Measurements from ENCODE around the gene ARHGAP15.

GRCh38 chr2:143148011-143148410 lies 18.8 kb downstream of the ARHGAP15 start:
- no peak for TF ChIP-seq POLR2A (IDR thresholded peaks at IDR 0.05)
- no peak for TF ChIP-seq CTCF (IDR thresholded peaks at IDR 0.05)
